Stimulated activated CD8-positive, alpha-beta memory T cell treated with anti-CD3 and anti-CD28 coated beads, Interleukin-2, amount 100 ng/mL, for 48 hours (primary cell): ENCODE results near the gene CMPK2.
"Not testable (repeated sequence)": the region's sequence is repeated elsewhere in the genome, so short reads cannot be mapped to it uniquely, and the experiment has no call there.

ENCODE experiments used
- DNase-seq, 2 donors: peaks; one replicate each; pipeline ENCODE4 v3.0.0-alpha.2; 2020; ENCODE audit warnings: low read depth in 2 of 2

Gene CMPK2

DNA sequence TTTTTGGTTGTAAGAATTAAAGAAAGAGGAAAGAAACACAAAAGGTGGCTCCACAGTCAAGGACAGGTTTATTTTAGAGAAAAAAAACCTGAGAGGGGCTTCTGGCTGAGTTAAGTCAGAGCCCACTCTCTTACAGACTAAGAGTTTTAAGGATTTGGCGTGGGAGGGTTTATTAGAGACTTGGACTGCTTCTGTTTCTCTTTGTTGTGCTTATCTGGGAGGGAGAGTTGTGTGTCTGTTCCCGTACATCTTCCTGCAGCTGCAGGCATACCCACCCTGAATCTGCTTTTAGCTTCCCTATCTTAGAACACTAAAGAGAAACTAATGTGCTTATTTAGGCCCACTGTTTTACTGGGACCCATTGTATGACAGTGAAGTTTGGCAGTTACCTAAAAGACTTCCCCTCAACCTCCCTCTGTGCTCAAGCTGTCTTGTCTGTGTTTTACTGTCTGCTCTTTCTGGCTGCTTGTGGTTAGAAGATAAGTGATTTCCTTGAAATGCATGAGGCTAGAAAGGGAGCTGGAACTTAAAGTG lies 14.6 kb upstream of the CMPK2 start:
- no peak for DNase-seq

DNA sequence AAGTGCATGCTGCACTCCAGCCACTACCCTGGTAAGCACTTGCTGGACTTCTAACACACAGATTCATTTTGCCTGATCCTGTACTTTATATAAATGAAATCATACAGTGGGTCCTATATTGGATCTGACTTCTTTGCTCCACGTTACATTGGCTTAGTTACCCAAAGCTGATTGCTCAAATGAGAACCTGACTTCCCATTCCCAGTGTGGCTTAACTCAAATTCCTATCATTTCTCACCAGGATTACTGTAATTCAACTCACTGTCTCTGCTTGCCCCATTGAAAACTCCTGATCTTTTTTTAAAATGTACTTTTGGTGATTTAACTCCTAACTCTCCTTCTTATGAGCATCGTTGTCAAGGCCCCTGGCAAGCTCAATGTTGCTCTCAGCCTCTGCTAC lies 13.3 kb upstream of the CMPK2 start:
- no peak for DNase-seq

GRCh38 chr2:6878549-6878948 lies 12.8 kb upstream of the CMPK2 start:
- no peak for DNase-seq

DNA sequence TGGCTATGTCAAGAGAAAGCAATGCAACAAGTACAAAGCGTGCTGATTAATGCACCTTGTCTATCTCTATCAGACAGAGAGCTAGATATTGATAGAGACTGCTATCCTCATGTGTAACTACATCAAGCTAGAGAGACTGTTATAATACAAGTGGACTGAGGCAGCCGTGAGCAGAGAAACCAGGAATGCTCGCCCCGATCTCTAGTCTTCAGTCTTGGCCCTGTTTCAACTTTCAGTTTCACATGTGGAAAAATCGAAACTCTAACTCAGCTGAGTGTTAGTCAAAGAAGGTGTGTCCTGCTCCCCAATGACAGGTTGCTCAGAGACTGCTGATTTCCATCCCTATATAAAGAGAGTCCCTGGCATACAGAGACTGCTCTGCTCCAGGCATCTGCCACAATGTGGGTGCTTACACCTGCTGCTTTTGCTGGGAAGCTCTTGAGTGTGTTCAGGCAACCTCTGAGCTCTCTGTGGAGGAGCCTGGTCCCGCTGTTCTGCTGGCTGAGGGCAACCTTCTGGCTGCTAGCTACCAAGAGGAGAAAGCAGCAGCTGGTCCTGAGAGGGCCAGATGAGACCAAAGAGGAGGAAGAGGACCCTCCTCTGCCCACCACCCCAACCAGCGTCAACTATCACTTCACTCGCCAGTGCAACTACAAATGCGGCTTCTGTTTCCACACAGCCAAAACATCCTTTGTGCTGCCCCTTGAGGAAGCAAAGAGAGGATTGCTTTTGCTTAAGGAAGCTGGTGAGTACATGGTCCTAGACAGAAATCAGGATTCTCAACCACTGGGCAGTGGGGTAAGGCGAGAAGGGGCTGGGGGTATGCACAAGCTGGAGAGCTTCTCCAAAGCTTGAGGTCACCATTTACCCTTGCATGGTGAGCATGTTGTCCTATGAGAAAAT lies 11.9 kb upstream of the CMPK2 start, which contains the start of gene RSAD2:
Gene RSAD2 (plus strand): TSS at position 376 of the 903 bp plus-strand sequence. CDS start 24 bp downstream, at position 400.
- DNase-seq: no peak

DNA sequence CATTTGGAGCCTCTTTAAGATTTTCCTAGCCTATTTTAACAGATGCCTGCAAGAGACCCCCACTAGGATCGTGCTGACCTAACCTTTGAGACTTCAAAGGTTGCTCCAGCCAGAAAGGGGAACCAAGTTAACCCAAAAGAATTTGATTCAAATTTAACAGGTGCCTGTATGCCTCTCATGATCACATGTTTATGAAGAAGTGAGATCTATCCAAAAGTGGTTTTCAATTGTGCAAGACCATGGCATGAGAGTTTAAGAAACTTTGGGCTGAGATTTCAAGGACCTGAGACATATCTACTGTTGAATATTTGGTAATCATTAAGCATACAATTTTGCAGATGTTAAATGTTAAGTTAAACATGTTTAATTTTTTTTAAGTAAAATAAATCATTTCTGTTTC lies 10.6 kb upstream of the CMPK2 start:
- DNase-seq: no peak

DNA sequence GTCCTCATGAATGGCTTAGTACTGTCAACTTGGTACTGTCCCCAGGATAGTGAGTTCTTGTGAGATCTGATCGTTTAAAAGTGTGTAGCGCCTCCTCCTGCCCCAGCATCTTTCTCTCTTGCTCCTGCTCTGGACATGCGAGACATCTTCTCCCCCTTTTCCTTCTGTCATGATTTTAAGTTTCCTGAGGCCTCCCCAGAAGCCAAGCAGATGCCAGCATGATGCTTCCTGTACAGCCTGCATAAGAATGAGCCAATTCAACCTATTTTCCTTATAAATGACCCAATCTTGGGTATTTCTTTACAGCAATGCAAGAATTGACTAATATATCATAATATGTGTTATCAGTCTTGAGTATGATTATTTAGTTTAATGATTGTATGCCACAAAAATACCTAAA lies 8.3 kb upstream of the CMPK2 start:
- DNase-seq: no peak

DNA sequence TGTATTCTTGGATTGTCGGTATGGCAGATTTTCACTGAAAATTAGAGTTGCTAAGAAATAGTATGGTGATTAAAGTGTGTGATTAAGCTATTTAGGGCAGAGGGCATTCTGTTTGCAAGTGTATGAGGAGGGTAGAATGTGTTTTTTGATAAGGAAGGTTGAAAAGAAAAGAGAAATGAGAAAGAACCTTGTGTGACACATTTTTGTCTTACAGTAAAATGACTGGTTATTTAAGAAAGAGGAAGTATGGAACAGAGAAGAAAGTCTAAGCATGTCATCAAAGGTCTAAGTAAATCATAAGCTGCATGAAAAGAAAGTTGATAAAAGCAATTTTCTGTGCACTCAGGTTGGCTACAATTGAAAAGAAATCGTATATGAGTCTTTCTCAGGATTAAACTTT lies 6.7 kb upstream of the CMPK2 start:
- DNase-seq: no peak

DNA sequence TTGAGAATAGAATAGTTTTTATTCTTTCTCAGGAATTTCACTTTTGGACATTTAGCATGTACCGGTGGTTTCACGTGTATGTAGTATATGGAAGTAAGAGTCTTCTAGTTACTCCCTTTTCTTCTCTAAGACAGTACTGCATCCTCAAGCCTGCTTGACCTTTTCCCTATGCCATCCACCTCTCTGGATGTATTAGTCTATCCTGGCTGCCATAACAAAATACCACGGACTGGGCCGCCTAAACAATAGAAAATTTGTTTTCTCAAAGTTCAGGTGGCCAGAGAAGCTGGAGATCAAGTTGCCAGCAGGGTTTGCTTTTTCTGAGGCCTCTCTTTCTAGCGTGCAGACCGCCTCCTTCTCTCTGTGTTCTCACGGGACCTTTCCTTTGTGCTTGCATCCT lies 1.3 kb upstream of the CMPK2 start:
- no peak for DNase-seq

GRCh38 chr2:6866275-6866671 lies 566 bp upstream of the CMPK2 start:
- DNase-seq: no peak

GRCh38 chr2:6864923-6865345 lies 773 bp downstream of the CMPK2 start:
- DNase-seq: no peak

- no peak for DNase-seq
Observed at GRCh38 chr2:6864231-6864754, 1.4 kb downstream of the CMPK2 start.

DNA sequence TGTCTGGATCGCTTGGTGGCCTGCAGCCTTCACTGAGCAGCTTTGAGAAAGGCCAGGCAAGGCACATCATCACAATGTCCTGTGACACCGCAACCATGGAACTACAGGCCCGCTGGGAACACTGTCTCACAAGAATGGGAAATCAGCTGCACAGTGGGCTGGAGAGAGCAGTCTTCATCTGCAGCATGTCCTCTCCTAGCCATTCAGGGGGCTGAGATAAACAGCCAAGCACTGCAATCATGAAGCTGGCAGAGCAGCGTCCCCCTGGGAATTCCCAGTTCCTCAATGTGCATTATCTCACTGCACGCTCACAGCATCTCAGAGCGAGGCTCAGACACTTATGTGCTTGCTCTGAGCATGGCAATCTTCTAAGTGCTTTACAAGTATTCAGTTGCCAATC lies 1.9 kb downstream of the CMPK2 start:
- no peak for DNase-seq

- no peak for DNase-seq
Observed at GRCh38 chr2:6860296-6860695, 5.4 kb downstream of the CMPK2 start.

DNA sequence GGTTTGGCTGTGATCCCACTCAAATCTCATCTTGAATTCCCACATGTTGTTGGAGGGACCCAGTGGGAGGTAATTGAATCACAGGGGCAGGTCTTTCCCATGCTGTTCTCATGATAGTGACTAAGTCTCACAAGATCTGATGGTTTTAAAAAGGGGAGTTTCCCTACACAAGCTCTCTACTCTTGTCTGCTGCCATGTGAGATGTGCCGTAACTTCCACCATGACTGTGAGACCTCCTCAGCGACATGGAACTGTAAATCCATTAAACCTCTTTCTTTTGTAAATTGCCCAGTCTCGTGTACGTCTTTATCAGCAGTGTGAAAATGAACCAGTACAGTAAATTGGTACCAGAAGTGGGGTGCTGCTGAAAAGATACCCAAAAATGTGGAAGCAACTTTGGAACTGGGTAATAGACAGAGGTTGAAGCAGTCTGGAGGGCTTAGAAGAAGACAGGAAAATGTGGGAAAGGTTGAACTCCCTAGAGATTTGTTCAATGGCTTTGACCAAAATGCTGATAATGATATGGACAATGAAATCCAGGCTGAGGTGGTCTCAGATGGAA lies 7.2 kb downstream of the CMPK2 start:
- not testable (repeated sequence) for DNase-seq

- no peak for DNase-seq
Observed at GRCh38 chr2:6856548-6856920, 9.2 kb downstream of the CMPK2 start.

GRCh38 chr2:6855860-6856547 lies 9.7 kb downstream of the CMPK2 start:
- no peak for DNase-seq

DNA sequence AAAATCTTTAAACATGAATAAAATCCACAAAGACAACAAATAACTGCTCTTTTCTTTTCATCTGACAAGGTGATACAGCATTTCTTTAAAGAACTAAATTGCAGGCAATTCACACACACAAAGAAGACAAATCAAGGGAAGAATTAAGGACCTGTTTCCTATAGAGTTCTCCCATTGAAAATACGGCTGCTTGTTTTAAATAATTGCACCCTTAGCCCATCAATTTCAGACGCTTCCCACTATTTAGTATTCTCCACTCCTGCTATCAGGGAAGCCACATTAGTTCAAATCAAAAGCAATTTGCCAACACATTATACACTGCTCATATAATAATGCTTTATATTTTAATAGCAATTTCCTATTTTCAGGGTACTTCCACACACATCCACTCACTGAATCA lies 11.3 kb downstream of the CMPK2 start:
- no peak for DNase-seq

GRCh38 chr2:6852195-6852594 lies 13.5 kb downstream of the CMPK2 start:
- no peak for DNase-seq

- DNase-seq: no peak
Observed at GRCh38 chr2:6846967-6847681, 18.6 kb downstream of the CMPK2 start.

DNA sequence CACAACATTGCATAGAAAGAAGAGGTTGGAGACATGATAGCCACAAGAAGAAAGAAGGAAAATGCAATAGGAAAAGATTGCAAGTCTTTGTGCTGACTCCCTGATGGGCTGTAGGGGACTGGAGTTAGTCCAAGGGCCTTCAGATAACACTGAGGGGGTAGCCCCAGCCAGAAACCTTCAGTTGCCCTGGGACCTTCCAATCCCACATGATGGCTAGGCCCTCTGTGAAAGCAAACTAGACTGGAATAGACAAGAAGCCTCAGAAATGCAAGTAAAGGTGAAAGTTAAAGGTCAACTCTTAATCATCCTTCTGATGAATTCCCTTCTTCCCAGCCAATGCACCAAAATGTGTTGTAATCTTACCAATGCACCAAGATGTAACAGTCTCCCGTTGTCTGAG lies 19.2 kb downstream of the CMPK2 start:
- DNase-seq: no peak

DNA sequence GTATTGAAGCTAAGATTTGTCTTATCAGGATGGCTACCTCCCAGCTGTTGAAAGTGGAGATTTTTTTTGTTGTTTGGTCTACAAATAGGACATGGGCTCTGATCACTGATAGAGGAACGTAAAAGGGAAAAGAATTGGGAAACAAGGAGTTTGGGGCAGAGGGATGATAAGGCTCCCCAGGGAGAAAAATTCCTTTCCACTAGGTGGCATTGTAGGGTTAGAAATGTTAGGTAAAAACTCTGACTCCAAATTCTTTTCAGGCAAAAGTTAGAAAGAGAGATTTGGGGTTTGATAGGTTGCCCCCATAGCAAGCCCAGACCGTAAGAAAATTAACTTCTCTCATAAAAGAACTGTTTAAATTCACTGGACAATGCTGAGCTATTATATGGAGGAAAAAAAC lies 19.8 kb downstream of the CMPK2 start:
- DNase-seq: no peak

DNA sequence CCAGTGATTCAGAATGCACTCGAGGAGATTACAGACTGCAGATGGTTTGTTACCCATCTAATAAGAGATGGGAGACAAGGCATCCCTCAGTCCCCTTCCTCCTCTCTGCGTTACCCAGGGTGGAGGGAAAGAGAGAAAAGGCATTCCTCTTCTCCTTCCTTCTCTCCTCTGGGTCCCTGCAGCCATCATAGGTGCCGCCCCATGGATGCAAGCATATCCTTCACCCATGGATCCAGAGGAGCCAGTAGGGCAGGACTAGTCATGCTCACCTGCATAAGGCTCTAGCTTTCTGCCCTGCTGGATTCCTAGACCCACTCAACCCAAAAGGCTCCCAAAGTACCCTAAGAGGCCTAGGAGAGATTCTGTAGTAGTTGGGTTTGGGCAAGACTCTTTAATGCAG lies 20.4 kb downstream of the CMPK2 start:
- no peak for DNase-seq
